GM15510 (cell line): ENCODE measurements around the gene ZNF780B.

ENCODE experiments used
- POLR2A ChIP-seq: IDR thresholded peaks from 3 replicates; pipeline ENCODE4 v1.6.1; 2011; ENCODE audit warnings: borderline replicate concordance; ENCODE audit not compliant: insufficient read length; ENCODE audit errors: extremely low read depth

The ZNF780B gene

DNA sequence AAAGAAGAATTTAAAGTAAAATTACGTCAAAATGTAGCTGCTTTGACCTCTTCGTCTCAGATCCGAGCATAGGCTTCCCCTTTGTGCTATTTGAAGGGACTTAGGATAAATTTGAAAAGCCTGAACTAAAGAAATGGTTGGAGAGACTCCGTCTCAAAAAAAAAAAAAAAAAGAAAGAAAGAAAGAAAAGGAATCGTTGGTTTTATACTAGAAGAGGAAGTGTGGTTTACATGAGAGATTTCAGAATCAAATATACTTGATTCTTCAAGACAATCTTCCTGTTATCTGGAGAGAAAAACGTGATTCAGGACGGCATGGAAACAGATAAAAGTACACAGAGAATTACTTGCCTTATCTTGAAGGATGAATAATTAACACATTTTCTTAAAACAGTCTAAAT is 474 bp upstream of the ZNF780B start:
- TF ChIP-seq POLR2A, result no peak

DNA sequence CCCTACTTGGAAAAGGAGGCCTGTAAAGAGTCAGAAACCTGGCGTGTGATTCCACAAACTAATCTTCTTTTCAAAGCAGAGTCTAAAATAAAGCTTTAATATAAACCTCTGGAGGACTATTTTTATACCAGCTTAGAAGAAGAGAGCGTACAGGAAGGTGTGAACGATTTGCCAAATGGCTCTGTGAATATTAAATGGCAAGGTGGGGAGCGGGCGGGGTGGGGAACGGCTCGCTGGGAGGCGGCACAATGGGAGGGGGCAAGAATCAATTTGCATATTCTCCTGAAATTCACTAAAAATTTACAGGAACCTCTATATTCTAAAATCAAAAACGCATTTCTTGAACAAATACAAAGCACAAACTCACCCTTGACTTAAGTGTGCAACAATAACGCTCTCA is 982 bp downstream of the ZNF780B start:
- no peak for TF ChIP-seq POLR2A

DNA sequence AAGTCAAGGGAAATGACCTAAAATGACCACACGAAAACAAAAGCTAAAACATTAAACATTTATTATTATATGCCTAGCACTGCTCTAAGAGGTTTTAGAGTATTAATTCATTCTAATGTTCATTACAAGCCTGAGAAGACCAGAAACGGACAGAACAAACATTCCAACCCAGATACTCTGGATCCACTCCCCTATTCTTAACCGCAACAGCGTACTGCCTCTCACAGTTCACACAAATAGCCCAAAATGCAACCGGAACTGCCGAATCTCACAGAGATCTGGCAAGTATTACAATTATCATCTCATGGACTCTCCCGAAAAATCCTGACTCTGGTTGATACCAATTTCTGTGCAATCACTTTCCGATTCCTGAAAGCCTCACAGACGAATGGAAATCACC is 1.4 kb downstream of the ZNF780B start:
- TF ChIP-seq POLR2A, result no peak

DNA sequence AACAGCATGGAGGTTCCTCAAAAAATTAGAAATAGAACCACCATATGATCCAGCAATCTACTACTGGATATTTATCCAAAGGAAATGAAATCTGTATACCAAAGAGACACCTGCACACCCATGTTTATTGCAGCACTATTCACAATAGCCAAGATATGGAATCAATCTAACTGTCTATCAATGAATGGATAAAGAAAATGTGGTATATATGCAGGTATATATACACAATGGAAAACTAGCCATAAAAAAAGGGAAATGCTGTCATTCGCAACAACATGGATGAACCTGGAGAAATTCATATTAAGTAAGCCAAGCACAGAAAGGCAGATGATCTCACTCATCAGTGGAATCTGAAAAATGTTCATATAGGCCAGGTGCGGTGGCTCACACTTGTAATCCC is 2.5 kb downstream of the ZNF780B start:
- TF ChIP-seq POLR2A, result no peak

DNA sequence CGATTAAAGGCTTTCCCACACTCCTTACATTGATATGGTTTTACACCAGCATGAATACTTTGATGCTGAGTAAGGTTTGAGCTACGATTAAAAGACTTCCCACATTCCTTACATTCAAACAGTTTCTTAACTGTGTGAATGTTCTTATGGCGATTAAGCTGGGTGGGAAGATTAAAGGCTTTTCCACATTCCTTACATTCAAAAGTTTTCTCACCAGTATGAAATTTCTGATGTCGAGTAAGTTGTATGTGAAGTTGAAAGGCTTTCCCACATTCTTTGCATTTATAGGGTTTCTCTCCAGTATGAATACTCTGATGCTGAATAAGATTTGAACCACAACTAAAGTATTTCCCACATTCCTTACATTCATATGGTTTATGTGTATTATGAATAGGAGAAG is 20.0 kb downstream of the ZNF780B start:
- no peak for TF ChIP-seq POLR2A

DNA sequence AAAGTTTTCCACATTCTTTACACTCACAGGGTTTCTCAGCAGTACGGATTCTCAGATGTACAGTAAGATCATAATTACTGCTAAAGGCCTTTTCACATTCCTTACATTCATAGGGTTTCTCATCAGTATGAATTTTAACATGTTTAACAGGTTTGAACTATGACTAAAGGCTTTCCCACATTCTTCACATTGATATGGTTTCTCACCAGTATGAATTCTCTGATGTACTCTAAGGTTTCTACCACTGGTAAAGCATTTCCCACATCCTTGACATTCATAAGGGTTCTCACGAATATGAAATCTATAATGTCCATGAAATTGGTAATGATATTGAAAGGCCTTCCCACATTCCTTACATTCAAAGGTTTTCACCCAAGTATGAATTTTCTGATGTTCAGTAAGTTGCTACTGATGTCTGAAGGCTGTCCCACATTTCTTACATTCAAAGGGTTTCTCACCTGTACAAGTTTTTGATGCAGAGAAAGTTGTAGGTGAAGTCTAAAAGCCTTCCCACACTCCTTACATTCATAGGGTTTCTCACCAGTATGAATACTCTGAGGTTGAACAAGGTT is 22.0 kb downstream of the ZNF780B start:
- no peak for TF ChIP-seq POLR2A

DNA sequence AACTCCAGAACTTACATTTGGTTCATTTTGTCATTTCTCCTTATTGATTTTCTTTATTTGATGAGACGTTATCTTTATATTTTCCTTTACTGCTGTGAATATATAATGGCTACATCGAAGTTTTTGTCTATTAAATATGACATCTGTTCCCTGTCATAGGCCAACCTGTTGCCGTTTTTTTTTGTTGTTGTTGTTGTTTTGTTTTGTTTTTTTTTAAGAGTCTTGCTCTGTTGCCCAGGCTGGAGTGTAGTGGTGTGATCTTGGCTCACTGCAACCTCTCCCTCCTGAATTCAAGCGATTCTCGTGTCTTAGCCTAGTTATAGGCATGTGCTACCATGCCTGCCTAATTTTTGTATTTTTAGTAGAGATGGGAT is 29.4 kb downstream of the ZNF780B start:
- no peak for TF ChIP-seq POLR2A

DNA sequence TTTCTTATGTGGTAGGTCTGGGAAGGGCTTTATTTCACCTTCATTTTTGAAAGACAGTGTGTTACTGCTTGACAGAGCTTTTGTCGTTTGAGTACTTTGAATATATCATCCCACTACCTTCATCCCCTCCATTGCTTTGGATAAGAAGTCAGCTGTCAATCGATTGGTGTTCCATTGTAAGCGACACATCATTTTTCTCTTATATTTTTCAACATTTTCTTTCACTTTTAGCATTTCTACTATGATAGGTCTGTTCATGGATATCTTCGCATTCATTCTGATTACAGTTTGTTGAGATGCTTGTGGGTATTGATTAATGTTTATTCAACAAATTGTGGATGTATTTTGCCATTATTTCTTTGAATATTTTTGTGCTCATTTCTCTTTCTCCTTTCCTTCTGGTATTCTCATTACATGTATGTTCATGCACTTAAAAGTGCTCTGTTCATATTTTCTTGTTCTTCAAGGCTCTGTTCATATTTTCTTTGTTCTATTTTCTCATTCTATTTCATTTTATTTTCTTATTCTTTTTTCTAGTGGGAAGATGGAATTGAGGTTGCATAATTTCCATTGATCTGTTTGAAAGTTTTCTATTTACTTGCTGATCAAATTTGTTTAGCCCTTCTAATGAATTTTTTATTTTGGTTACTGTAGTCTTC is 30.0 kb downstream of the ZNF780B start:
- TF ChIP-seq POLR2A, result no peak

DNA sequence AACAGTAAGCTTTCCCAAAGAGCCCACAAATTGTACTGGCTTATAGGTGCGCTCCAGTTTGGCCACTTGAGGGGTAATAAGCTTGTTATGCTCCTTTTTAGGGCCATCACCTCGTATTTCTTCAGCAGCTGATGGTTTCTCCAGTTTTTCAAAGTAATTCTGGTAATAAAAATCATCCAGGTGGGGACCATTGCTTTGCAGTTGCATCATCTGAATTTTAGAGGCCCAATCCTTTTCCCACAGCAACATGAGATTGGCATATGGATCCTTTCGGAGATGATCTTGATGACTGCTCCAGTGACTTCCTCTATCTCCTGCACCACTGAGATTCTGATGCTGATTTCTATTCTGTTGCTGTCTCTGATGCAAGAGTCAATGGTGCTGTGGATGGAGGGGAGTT is 32.1 kb downstream of the ZNF780B start:
- TF ChIP-seq POLR2A, result no peak

DNA sequence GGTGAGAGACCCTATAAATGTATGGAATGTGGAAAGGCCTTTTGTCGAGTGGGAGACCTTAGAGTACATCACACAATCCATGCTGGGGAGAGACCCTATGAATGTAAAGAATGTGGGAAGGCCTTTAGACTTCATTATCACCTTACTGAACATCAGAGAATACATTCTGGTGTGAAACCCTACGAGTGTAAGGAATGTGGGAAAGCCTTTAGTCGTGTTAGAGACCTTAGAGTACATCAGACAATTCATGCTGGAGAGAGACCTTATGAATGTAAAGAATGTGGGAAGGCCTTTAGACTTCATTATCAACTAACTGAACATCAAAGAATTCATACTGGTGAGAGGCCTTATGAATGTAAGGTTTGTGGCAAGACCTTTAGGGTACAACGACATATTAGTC is 42.0 kb downstream of the ZNF780B start:
- no peak for TF ChIP-seq POLR2A

DNA sequence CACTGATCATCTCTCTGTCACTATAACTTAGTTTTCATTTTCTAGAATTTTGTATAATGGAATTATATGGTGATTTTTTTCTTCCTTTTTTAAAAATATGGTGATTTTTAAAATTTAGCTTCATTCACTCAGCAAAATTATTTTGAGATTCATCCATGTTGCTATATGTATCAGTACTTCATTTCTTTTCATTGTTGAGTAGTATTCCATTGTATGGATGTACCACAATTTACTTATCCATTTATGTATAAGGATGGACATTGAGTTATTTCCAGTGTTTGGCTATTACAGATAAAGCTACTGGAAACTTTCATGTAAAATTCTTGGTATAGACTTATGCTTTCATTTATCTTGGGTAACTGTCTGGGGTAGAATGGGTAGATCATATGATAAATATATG is 46.4 kb downstream of the ZNF780B start:
- TF ChIP-seq POLR2A, result no peak

DNA sequence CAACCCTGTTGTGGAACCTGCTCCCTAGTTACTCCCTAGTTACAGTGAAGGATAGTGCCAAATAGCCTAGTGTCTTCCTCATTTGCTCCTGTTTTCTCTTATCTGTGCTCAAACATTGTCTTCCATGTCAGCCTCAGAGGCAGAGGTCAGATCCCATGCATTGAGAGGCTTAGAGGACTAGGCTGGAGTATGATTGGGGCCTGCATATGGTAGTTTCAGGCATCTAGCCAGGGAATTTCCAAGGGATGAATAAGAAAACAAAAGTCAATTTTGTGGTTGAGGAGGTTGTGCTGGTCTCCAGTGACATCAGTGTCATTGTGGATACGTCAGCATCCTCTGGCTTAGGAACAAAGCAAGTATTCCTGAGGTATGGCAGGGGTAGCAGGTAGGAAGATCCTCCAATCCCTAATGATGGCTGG is 49.7 kb downstream of the ZNF780B start:
- TF ChIP-seq POLR2A, result no peak

DNA sequence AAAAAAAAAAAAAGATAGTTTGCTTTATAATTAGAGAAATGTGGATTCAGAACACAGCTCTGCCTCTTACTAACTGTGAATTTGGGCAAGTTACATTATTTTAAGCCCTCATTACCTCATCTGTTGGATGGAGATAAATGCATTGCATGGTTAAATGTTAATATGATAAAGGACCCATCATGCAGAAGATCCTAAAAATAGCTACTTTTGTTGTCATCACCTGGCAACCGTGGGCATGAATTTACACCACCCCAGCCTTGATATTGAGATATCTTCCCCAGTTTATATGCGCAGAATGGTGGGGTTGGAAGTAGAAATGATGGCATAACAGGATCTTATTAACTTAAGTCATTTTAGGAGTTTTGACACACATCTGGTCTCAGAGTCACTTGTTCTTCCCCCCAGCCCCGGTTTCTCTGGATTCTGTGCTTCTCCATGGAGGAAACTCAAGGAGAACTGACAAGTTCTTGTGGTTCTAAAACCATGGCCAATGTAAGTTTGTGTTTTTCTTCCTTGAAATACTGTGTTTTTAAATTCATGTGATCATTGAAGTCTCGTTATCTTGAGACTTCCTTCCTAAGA is 50.2 kb downstream of the ZNF780B start:
- TF ChIP-seq POLR2A, result no peak

DNA sequence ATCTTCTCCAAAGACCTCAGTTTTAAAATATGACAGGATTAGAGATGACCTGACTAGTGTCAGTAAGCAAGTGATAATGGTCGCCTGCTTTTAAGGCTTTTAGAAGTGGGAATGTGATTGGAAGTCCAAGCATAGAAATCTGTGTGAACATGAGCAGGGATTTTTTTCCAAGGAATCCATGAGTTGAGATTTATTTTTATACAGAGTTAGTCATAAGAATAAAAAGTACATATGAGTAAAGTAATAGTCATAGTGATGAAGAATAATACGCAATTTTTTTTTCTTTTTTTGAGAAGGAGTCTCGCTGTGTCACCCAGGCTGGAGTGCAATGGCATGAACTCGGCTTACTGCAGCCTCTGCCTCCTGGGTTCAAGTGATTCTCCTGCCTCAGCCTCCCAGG is 57.5 kb downstream of the ZNF780B start:
- no peak for TF ChIP-seq POLR2A

DNA sequence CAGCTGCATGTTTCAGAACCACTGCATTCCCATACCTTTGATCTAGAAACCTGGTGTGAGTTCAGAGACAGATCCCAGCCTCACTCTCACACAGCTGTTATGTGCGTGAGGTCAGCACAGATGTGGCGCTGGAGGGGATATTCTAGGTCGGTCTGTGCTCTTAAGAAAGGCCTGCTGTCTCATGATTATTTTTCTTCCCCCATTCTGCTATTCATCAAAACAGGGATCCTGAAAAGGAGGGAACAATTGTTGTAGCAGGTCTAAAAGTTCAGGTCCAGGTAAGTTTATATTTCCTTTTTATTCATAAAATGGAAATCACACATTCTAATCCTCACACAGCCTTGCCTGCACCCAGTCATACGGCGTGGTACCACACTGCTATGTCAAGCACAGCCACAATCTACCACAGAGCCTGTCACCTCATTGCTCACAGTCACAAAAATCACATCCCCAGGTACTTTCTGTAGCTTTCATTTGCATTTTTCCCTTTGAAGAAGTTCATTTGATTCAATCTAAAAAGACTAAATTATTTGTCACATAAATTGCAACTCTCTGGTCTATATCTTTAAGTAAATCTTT is 58.3 kb downstream of the ZNF780B start:
- TF ChIP-seq POLR2A, result no peak
